GM12801 (cell line): ENCODE results near the gene APOC3.

ENCODE experiments used
- TF ChIP-seq, protein P1 (sequence below): IDR thresholded peaks from one replicate; pipeline ENCODE4 v1.5.1; 2011; ENCODE audit warnings: control low read depth; ENCODE audit not compliant: insufficient read length; ENCODE audit errors: extremely low read depth

The APOC3 gene

GRCh38 chr11:116819049-116819448 lies 10.7 kb upstream of the APOC3 start:
- TF ChIP-seq, protein P1, sequence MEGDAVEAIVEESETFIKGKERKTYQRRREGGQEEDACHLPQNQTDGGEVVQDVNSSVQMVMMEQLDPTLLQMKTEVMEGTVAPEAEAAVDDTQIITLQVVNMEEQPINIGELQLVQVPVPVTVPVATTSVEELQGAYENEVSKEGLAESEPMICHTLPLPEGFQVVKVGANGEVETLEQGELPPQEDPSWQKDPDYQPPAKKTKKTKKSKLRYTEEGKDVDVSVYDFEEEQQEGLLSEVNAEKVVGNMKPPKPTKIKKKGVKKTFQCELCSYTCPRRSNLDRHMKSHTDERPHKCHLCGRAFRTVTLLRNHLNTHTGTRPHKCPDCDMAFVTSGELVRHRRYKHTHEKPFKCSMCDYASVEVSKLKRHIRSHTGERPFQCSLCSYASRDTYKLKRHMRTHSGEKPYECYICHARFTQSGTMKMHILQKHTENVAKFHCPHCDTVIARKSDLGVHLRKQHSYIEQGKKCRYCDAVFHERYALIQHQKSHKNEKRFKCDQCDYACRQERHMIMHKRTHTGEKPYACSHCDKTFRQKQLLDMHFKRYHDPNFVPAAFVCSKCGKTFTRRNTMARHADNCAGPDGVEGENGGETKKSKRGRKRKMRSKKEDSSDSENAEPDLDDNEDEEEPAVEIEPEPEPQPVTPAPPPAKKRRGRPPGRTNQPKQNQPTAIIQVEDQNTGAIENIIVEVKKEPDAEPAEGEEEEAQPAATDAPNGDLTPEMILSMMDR, result no peak

GRCh38 chr11:116821050-116821918 lies 8.4 kb upstream of the APOC3 start:
- TF ChIP-seq, protein P1, result no peak

- TF ChIP-seq, protein P1, result no peak
Measured at GRCh38 chr11:116822575-116822974, 7.1 kb upstream of the APOC3 start.

DNA sequence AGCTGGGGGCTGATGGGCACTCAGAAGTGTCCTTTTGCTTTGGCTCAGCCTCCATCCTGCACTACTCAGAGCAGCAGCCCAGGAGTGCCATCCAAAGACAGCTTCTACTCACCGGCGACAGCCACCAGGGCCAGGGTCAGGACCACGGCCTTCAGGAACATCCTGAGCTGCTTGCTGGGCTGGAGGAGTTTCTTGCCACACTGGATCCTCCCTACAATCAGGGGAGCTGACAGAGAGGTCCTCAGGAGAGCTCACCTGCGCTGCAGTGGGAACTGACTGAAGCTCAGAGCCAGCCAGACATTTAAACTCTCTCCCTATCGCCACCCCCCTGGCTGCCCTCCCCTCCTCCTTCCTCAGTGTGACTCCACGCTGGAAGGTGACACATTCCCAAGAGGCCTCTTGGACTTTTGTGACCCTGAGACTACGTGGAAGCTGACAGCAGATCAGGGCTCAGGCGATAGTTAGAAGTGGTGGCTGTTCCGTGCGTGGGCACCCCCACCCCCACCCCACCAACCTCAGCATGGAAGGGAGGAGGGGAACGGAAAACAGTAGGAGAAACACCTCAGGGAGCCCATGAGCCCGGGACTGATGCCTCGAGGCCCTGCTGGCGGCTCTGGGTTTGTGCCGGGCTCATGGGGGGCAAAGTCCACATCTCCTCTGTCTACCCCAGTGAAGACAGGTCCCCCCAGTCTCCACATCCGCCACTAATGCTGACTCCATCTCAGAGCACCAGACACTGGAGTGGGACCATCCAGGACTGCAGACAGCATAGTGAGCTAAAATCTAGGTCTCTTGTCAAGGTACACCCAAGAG lies 6.5 kb upstream of the APOC3 start, which contains the start of gene APOA4:
APOA4 (minus strand) TSS at position 274 of the 813 bp plus-strand sequence; CDS start at position 161, 113 bp downstream.
- TF ChIP-seq, protein P1, result no peak

DNA sequence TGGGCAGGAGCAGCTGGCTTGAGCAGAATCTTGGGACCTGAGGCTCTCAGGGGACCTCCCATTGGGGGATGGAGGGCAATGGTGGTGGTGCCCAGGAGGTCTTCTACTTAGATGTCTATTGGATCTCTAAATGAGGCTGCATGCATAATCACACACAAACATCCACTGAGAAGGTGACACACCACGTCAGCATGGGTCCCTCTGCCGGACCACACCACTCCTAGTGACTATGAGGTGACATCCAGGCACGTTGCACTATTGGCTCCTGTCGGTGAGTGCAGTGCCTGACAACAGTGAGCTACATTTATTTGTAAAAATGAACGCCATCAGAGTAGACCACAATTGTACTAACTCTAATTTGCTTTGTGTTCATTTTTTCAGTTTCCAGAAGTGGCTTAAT lies 4.3 kb upstream of the APOC3 start:
- TF ChIP-seq, protein P1, result no peak

GRCh38 chr11:116825854-116826750 lies 3.6 kb upstream of the APOC3 start:
- TF ChIP-seq, protein P1, result no peak
